Erythroblast (primary cell): Measurements from ENCODE around the gene CCM2L.

Source experiments
- DNase-seq, 2 experiments: peaks; one replicate each; lab custom pipeline; 2025; lab: John Stamatoyannopoulos, UW
- GATA1 ChIP-seq: IDR thresholded peaks from 2 replicates; pipeline ENCODE4 v1.6.1; 2011; ENCODE audit warnings: low read depth, mild to moderate bottlenecking, control low read depth, low read length, moderate library complexity
- POLR2A ChIP-seq: IDR thresholded peaks from 2 replicates; pipeline ENCODE4 v1.6.1; 2011; ENCODE audit warnings: mild to moderate bottlenecking, low read length

The CCM2L gene

GRCh38 chr20:32010101-32010500, at the start of gene CCM2L:
Gene CCM2L, plus strand, starts transcription at chr20:32010438. Its CDS starts 17 bp downstream, at chr20:32010455.
- DNase-seq, result no peak
- no peak for TF ChIP-seq POLR2A
- TF ChIP-seq GATA1, result no peak

- no peak for DNase-seq
- TF ChIP-seq POLR2A (no peak), GATA1 (no peak)
These were observed 47.5 kb upstream of the CCM2L start for GRCh38 chr20:31962761-31963160.

- no peak for DNase-seq
These were observed 46.3 kb upstream of the CCM2L start for GRCh38 chr20:31963889-31964288.

GRCh38 chr20:31966991-31967655, 43.1 kb upstream of the CCM2L start:
- DNase-seq, result no peak
- TF ChIP-seq POLR2A, result no peak
- no peak for TF ChIP-seq GATA1

More at GRCh38 chr20:31963889-31964288, 46.3 kb upstream of the CCM2L start:
- TF ChIP-seq POLR2A, result no peak
- TF ChIP-seq GATA1, result no peak

GRCh38 chr20:31967830-31968249, 42.4 kb upstream of the CCM2L start, which contains the start of gene XKR7:
Gene XKR7, plus strand, starts transcription at chr20:31968151. Its CDS starts 25 bp downstream, at chr20:31968176.
- DNase-seq, result no peak
- TF ChIP-seq GATA1 (no peak), POLR2A (no peak)

GRCh38 chr20:31968291-31969126, 41.7 kb upstream of the CCM2L start:
- peak; percentile 77 to 86 for DNase-seq
- TF ChIP-seq GATA1 (no peak), POLR2A (no peak)

GRCh38 chr20:31969991-31970390, 40.2 kb upstream of the CCM2L start:
- DNase-seq, result no peak
- TF ChIP-seq GATA1 (no peak), POLR2A (no peak)

- no peak for TF ChIP-seq POLR2A
- no peak for TF ChIP-seq GATA1
- no peak for DNase-seq
These were observed 37.7 kb upstream of the CCM2L start for GRCh38 chr20:31972471-31973021.

- TF ChIP-seq GATA1 (no peak), POLR2A (no peak)
- DNase-seq, result no peak
These were observed 35.9 kb upstream of the CCM2L start for GRCh38 chr20:31974296-31974695.

GRCh38 chr20:31974951-31975487, 35.2 kb upstream of the CCM2L start:
- no peak for DNase-seq
- TF ChIP-seq GATA1, result no peak
- no peak for TF ChIP-seq POLR2A

GRCh38 chr20:31975874-31976273, 34.4 kb upstream of the CCM2L start:
- no peak for DNase-seq
- no peak for TF ChIP-seq POLR2A
- TF ChIP-seq GATA1, result no peak

GRCh38 chr20:31977080-31977479, 33.2 kb upstream of the CCM2L start:
- TF ChIP-seq POLR2A, result no peak
- TF ChIP-seq GATA1, result no peak
- DNase-seq, result no peak

- DNase-seq, result no peak
- no peak for TF ChIP-seq GATA1
- no peak for TF ChIP-seq POLR2A
These were observed 30.4 kb upstream of the CCM2L start for GRCh38 chr20:31979713-31980426.
